Measurements from ENCODE around the gene TOP1.

Gene TOP1

GRCh38 chr20:41095110-41095969 lies 66.7 kb downstream of the TOP1 start:
- H3K4me3 ChIP-seq (replicated peaks; ENCODE audit: low read depth, low read length), result no peak overlapping the region
- peak; percentile 79 for TF ChIP-seq CTCF (IDR thresholded peaks at IDR 0.05; ENCODE audit: low read depth, low read length, missing control alignments)
- DNase-seq (ENCODE audit: extremely low read depth, low read depth), result no peak

GRCh38 chr20:41098703-41099250 lies 70.2 kb downstream of the TOP1 start:
- TF ChIP-seq CTCF (IDR thresholded peaks at IDR 0.05; ENCODE audit: low read depth, low read length, missing control alignments), result no peak
- no peak for DNase-seq (ENCODE audit: extremely low read depth, low read depth)
- H3K4me3 ChIP-seq (replicated peaks; ENCODE audit: low read depth, low read length), result no peak overlapping the region

GRCh38 chr20:41100001-41100480 lies 71.4 kb downstream of the TOP1 start:
- no peak overlapping the region for H3K4me3 ChIP-seq (replicated peaks; ENCODE audit: low read depth, low read length)
- no peak for DNase-seq (ENCODE audit: extremely low read depth, low read depth)
- TF ChIP-seq CTCF (IDR thresholded peaks at IDR 0.05; ENCODE audit: low read depth, low read length, missing control alignments), result no peak

GRCh38 chr20:41101660-41102059 lies 73.0 kb downstream of the TOP1 start:
- no peak for DNase-seq (ENCODE audit: extremely low read depth, low read depth)
- H3K4me3 ChIP-seq (replicated peaks; ENCODE audit: low read depth, low read length), result no peak overlapping the region
- no peak for TF ChIP-seq CTCF (IDR thresholded peaks at IDR 0.05; ENCODE audit: low read depth, low read length, missing control alignments)

- no peak for TF ChIP-seq CTCF (IDR thresholded peaks at IDR 0.05; ENCODE audit: low read depth, low read length, missing control alignments)
- no peak overlapping the region for H3K4me3 ChIP-seq (replicated peaks; ENCODE audit: low read depth, low read length)
- DNase-seq (ENCODE audit: extremely low read depth, low read depth), result no peak
These were observed 79.9 kb downstream of the TOP1 start for GRCh38 chr20:41108531-41108930.

- no peak for TF ChIP-seq CTCF (IDR thresholded peaks at IDR 0.05; ENCODE audit: low read depth, low read length, missing control alignments)
- DNase-seq (ENCODE audit: extremely low read depth, low read depth), result no peak
- no peak overlapping the region for H3K4me3 ChIP-seq (replicated peaks; ENCODE audit: low read depth, low read length)
These were observed 81.4 kb downstream of the TOP1 start for GRCh38 chr20:41110012-41110411.
